ENCODE measurements around the gene MAOB.
A peak's percentile ranks its signal among the peaks of the same experiment; 100 is the strongest.

Gene MAOB

GRCh38 chrX:43840265-43840664 is 42.0 kb downstream of the MAOB start:
- no peak for TF ChIP-seq CTCF (IDR thresholded peaks at IDR 0.05; ENCODE audit: borderline replicate concordance, insufficient read depth, low read depth, low read length)
- H3K4me3 ChIP-seq (ENCODE audit: low read depth, low read length) = no peak overlapping the region

- TF ChIP-seq CTCF (IDR thresholded peaks at IDR 0.05; ENCODE audit: borderline replicate concordance, insufficient read depth, low read depth, low read length) = peak; percentile 30; the same call in 1 of the 2 replicates
- H3K4me3 ChIP-seq (ENCODE audit: low read depth, low read length) = no peak overlapping the region
Measured at GRCh38 chrX:43836435-43837184, 45.6 kb downstream of the MAOB start.

DNA sequence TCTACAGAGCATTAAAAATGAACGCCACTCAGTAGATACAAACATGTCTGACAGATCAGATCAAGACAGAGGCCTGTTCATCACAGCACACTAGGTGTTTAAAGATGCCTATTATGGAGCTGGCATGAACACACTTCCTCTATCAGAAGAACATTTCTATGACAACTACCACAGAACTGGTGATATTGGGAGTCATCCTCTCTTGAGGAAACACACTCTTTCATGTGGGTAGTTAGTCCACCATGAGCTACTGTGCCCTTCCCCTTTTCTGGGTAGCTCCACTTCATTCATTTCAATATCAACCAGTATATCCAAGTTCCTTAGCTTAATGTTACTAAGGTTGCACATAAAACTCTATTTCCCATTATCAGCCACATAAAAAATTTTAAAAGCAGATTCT is 46.7 kb downstream of the MAOB start:
- TF ChIP-seq CTCF (IDR thresholded peaks at IDR 0.05; ENCODE audit: borderline replicate concordance, insufficient read depth, low read depth, low read length) = no peak
- no peak overlapping the region for H3K4me3 ChIP-seq (ENCODE audit: low read depth, low read length)

GRCh38 chrX:43827791-43828190 is 54.5 kb downstream of the MAOB start:
- no peak overlapping the region for H3K4me3 ChIP-seq (ENCODE audit: low read depth, low read length)
- TF ChIP-seq CTCF (IDR thresholded peaks at IDR 0.05; ENCODE audit: borderline replicate concordance, insufficient read depth, low read depth, low read length) = no peak

GRCh38 chrX:43822014-43822413 is 60.2 kb downstream of the MAOB start:
- no peak for TF ChIP-seq CTCF (IDR thresholded peaks at IDR 0.05; ENCODE audit: borderline replicate concordance, insufficient read depth, low read depth, low read length)
- H3K4me3 ChIP-seq (ENCODE audit: low read depth, low read length) = no peak overlapping the region

GRCh38 chrX:43817444-43817843 is 64.8 kb downstream of the MAOB start:
- TF ChIP-seq CTCF (IDR thresholded peaks at IDR 0.05; ENCODE audit: borderline replicate concordance, insufficient read depth, low read depth, low read length) = no peak
- no peak overlapping the region for H3K4me3 ChIP-seq (ENCODE audit: low read depth, low read length)

DNA sequence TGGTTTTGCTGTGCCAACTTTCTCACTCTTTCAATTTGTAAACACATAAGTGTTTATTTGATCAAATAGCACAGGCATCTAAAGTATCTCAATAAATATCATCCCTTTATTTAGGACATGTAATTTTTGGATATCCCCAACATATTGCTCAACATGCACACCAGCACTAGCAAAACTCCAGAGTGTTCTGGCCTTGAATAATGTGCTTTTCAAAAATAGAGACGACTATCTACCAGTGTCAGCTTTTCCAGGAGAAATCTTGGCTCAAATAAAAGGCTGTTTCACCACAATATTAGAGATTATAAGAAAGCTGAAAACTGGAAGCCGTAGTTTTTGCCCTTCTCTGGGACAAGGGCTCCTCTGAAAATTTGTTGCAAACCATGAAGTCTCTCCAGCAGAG is 67.0 kb downstream of the MAOB start:
- no peak for TF ChIP-seq CTCF (IDR thresholded peaks at IDR 0.05; ENCODE audit: borderline replicate concordance, insufficient read depth, low read depth, low read length)
- no peak overlapping the region for H3K4me3 ChIP-seq (ENCODE audit: low read depth, low read length)

All from GM12875 (cell line).